Loucy (cell line): ENCODE results near the gene KREMEN1.
"Not testable (repeated sequence)": the region's sequence is repeated elsewhere in the genome, so short reads cannot be mapped to it uniquely, and the experiment has no call there.

Experiments used
- H2AFZ ChIP-seq: fragments of 200-600 bp; sonication (generic); 2 replicates; pipeline ENCODE4 v1.6.0; 2016; ENCODE audit warnings: antibody characterized with exemption, mild to moderate bottlenecking, low read length, moderate library complexity
- H3F3A ChIP-seq: fragments of 200-600 bp; 2 replicates; pipeline ENCODE4 v1.6.0; 2016; ENCODE audit warnings: antibody characterized with exemption, low read depth, mild to moderate bottlenecking
- H3K27me3 ChIP-seq: fragments of 200-600 bp; sonication (generic); 2 replicates; pipeline ENCODE4 v1.6.1; 2014; ENCODE audit warnings: low read length, mild to moderate bottlenecking; ENCODE audit not compliant: insufficient read depth, poor library complexity, severe bottlenecking
- H3K36me3 ChIP-seq: fragments of 200-600 bp; sonication (generic); 2 replicates; pipeline ENCODE4 v1.6.1; 2016; ENCODE audit warnings: low read length; ENCODE audit not compliant: insufficient read depth
- H3K4me1 ChIP-seq: fragments of 200-600 bp; sonication (generic); 2 replicates; pipeline ENCODE4 v1.5.1; 2014; ENCODE audit warnings: low read length, mild to moderate bottlenecking; ENCODE audit not compliant: insufficient read depth, poor library complexity, severe bottlenecking
- H3K4me2 ChIP-seq: fragments of 200-600 bp; sonication (generic); 2 replicates; pipeline ENCODE4 v1.6.0; 2014; ENCODE audit warnings: antibody characterized with exemption, low read length, low read depth, mild to moderate bottlenecking; ENCODE audit not compliant: poor library complexity, severe bottlenecking
- H3K4me3 ChIP-seq: fragments of 200-600 bp; sonication (generic); 2 replicates; pipeline ENCODE4 v1.5.1; 2014; ENCODE audit warnings: low read length, mild to moderate bottlenecking, mixed read lengths; ENCODE audit not compliant: poor library complexity, severe bottlenecking
- H3K79me2 ChIP-seq: fragments of 200-600 bp; sonication (generic); 2 replicates; pipeline ENCODE4 v1.6.1; 2014; ENCODE audit warnings: low read length; ENCODE audit not compliant: insufficient read depth
- H3K9ac ChIP-seq: fragments of 200-600 bp; sonication (generic); 2 replicates; pipeline ENCODE4 v1.6.0; 2014; ENCODE audit warnings: mild to moderate bottlenecking, low read depth, low read length, moderate library complexity; ENCODE audit not compliant: poor library complexity, severe bottlenecking
- H3K9me2 ChIP-seq: fragments of 200-600 bp; sonication (generic); replicated peaks from 2 replicates; pipeline ENCODE4 v1.6.1; 2016; ENCODE audit warnings: low read depth, low read length, mixed read lengths
- H3K9me3 ChIP-seq: fragments of 200-600 bp; sonication (generic); 2 replicates; pipeline ENCODE4 v1.6.1; 2014; ENCODE audit warnings: mild to moderate bottlenecking, antibody characterized with exemption, low read length, low read depth; ENCODE audit not compliant: insufficient read depth
- H4K20me1 ChIP-seq: fragments of 200-600 bp; sonication (generic); 2 replicates; pipeline ENCODE4 v1.6.0; 2014; ENCODE audit warnings: antibody characterized with exemption, low read length, mild to moderate bottlenecking; ENCODE audit not compliant: insufficient read depth, poor library complexity, severe bottlenecking
- EZH2phosphoT487 ChIP-seq: fragments of 200-600 bp; IDR thresholded peaks from 2 replicates; pipeline ENCODE4 v1.6.1; 2018; ENCODE audit warnings: antibody characterized with exemption, mild to moderate bottlenecking, moderate library complexity, borderline replicate concordance
- TF ChIP-seq, protein P1 (sequence below): fragments of 200-600 bp; sonication (generic); conservative IDR thresholded peaks from 2 replicates; pipeline ENCODE4 v1.5.1; 2014; ENCODE audit warnings: mild to moderate bottlenecking, antibody characterized with exemption, low read length

Gene KREMEN1

DNA sequence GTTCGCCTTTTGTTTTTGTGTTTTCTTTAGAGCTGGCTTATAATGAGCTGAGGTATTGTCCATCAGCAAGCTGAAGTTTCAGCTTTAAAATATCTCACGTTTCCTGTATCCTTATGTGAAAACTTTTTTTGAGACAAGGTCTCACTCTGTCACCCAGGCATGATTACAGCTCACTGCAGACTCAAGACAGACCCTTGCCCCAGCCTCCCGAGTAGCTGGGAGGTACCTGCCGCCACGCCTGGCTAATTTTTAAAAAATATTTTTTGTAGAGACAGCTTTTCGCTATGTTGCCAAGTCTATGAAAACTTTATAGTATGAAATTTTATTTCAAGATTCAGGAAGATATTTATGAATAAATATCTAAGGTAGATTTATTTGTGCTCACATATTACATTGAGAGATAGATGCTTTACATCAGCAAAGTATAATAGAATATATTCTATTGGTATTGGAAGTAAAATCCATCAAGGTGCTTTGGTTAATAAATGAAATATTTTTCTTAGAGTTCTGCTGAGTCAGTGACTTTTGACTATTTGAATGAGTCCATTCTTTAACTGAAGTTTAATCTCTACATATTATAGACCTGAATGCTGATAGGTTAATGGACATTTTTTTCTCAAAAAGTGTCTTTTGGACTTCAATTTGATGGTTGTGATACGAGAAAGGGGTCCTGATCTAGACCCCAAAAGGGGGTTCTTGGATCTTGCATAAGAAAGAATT is 10.2 kb downstream of the KREMEN1 start:
- H3K9ac ChIP-seq = no peak overlapping the region
- H3K36me3 ChIP-seq = no peaks in the 10 kb centered on the region
- H3K4me1 ChIP-seq = peaks cover 48% of the 10 kb centered on the region
- H3F3A ChIP-seq = peaks cover 9% of the 10 kb centered on the region; the same call in 1 of the 2 replicates
- no peak overlapping the region for H3K4me3 ChIP-seq
- H3K79me2 ChIP-seq = no peaks in the 10 kb centered on the region
- H3K4me2 ChIP-seq = no peak overlapping the region
- no peaks in the 10 kb centered on the region for H3K9me2 ChIP-seq
- TF ChIP-seq, protein P1, sequence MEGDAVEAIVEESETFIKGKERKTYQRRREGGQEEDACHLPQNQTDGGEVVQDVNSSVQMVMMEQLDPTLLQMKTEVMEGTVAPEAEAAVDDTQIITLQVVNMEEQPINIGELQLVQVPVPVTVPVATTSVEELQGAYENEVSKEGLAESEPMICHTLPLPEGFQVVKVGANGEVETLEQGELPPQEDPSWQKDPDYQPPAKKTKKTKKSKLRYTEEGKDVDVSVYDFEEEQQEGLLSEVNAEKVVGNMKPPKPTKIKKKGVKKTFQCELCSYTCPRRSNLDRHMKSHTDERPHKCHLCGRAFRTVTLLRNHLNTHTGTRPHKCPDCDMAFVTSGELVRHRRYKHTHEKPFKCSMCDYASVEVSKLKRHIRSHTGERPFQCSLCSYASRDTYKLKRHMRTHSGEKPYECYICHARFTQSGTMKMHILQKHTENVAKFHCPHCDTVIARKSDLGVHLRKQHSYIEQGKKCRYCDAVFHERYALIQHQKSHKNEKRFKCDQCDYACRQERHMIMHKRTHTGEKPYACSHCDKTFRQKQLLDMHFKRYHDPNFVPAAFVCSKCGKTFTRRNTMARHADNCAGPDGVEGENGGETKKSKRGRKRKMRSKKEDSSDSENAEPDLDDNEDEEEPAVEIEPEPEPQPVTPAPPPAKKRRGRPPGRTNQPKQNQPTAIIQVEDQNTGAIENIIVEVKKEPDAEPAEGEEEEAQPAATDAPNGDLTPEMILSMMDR = no peak
- TF ChIP-seq EZH2phosphoT487 = no peak
- no peak overlapping the region for H2AFZ ChIP-seq
- no peaks in the 10 kb centered on the region for H3K27me3 ChIP-seq
- H4K20me1 ChIP-seq = no peaks in the 10 kb centered on the region
- H3K9me3 ChIP-seq = no peaks in the 10 kb centered on the region

DNA sequence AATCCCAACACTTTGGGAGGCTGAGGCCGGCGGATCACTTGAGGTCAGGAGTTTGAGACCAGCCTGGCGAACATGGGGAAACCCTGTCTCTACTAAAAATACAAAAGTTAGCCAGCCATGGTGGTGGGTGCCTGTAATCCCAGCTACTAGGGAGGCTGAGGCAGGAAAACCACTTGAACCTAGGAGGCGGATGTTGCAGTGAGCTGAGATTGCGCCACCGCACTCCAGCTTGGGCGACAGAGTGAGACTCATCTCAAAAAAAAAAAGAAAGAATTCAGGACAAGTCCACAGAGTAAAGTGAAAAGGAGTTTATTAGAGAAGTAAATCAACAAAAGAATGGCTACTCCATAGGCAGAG is 10.7 kb downstream of the KREMEN1 start:
- not testable (repeated sequence) for H3K9ac ChIP-seq, H3K36me3 ChIP-seq, H3K79me2 ChIP-seq, H3K9me2 ChIP-seq, H2AFZ ChIP-seq, H3K4me2 ChIP-seq, H3K4me3 ChIP-seq, H3K27me3 ChIP-seq, H3F3A ChIP-seq, H3K9me3 ChIP-seq, H4K20me1 ChIP-seq
- H3K4me1 ChIP-seq = peaks cover 43% of the 10 kb centered on the region

DNA sequence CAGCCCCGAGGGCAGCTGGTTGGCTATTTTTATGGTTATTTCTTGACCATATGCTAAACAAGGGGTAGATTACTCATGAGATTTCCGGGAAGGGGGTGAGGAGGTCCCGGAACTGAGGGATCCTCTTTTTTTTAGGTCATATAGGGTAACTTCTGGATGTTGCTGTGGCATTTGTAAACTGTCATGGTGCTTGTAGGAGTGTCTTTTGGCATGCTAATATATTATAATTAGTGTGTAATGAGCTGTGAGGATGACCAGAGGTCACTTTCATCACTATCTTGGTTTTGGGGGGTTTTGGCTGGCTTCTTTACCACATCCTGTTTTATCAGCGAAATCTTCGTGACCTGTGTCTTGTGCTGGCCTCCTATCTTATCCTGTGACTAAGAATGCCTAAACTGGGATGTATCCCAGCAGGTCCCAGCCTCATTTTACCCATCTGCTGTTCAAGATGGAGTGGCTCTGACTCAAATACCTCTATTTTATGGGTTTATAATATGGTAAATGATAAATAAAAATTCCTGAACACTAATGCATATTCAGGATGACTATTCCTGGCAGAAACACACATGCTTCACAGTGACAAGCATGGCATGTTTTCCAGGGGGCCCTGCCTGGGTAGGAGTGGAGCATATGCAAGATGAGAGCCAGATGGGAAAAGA is 11.2 kb downstream of the KREMEN1 start:
- H3K4me1 ChIP-seq = peaks cover 38% of the 10 kb centered on the region
- H3K36me3 ChIP-seq = no peaks in the 10 kb centered on the region
- H3K27me3 ChIP-seq = no peaks in the 10 kb centered on the region
- H3K9me3 ChIP-seq = no peaks in the 10 kb centered on the region
- no peaks in the 10 kb centered on the region for H4K20me1 ChIP-seq
- no peak overlapping the region for H2AFZ ChIP-seq
- no peaks in the 10 kb centered on the region for H3K9me2 ChIP-seq
- H3K4me3 ChIP-seq = no peak overlapping the region
- peaks cover 9% of the 10 kb centered on the region; the same call in 1 of the 2 replicates for H3F3A ChIP-seq
- H3K9ac ChIP-seq = no peak overlapping the region
- no peak overlapping the region for H3K4me2 ChIP-seq
- no peaks in the 10 kb centered on the region for H3K79me2 ChIP-seq
- TF ChIP-seq EZH2phosphoT487 = no peak
- TF ChIP-seq, protein P1 = no peak

DNA sequence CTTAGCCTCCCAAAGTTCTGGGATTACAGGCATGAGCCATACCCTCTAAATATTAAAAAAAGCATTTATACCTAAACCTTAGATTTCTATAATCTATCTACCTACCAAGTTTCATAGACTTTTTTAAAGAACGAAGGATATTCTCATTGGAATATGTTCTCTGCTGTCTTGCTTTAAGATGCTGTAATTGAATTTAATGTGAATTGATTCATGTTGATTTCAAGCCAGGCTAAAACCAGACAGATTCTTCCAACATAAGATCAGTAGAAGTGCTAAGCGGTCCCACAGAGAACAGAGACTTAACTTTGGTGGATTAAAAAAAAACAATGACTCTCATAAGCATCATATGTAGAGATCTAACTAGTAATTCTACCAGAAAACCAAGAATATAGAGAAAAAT is 14.2 kb downstream of the KREMEN1 start:
- no peaks in the 10 kb centered on the region for H3K36me3 ChIP-seq
- H3K79me2 ChIP-seq = no peaks in the 10 kb centered on the region
- H3K9me3 ChIP-seq = no peaks in the 10 kb centered on the region
- TF ChIP-seq, protein P1 = no peak
- TF ChIP-seq EZH2phosphoT487 = no peak
- H3K9me2 ChIP-seq = no peaks in the 10 kb centered on the region
- no peaks in the 10 kb centered on the region for H4K20me1 ChIP-seq
- H3K4me2 ChIP-seq = no peak overlapping the region
- H3K4me1 ChIP-seq = peaks cover 12% of the 10 kb centered on the region
- H2AFZ ChIP-seq = no peak overlapping the region
- H3K27me3 ChIP-seq = no peaks in the 10 kb centered on the region
- no peak overlapping the region for H3K9ac ChIP-seq
- H3K4me3 ChIP-seq = no peak overlapping the region
- H3F3A ChIP-seq = no peaks in the 10 kb centered on the region
